ENCODE results near the gene TMEM234.
A peak's percentile ranks its signal among the peaks of the same experiment; 100 is the strongest.

Gene TMEM234

DNA sequence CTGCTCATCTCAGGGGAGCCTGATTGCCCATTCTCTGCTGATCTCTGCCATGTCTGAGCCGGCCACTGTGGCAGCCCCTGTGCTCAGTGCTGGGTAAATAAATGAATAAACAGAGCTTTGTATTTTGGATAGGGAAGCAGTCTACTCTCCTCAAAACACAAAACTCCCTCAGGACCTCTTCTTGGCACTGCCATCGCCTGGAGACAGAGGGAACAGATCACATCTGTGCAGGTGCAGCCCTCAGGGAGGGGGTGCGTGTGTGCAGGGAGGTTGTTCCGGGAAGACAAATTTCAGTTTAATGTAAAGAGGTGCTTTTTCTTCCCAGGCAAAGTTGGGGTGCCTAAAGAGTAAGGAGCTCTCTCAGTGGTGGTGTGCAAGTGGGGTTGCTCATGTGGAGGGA is 17.2 kb upstream of the TMEM234 start:
- DNase-seq: no peak

GRCh38 chr1:32234792-32235191 is 12.6 kb upstream of the TMEM234 start:
- no peak for DNase-seq

- no peak for DNase-seq
These were observed 10.6 kb upstream of the TMEM234 start for GRCh38 chr1:32232558-32233304.

- DNase-seq: no peak
These were observed 9.8 kb upstream of the TMEM234 start for GRCh38 chr1:32231843-32232432.

GRCh38 chr1:32228771-32229170 is 6.6 kb upstream of the TMEM234 start:
- DNase-seq: no peak

- no peak for DNase-seq
These were observed 2.1 kb upstream of the TMEM234 start for GRCh38 chr1:32224285-32224684.

- no peak for DNase-seq
These were observed 1.5 kb upstream of the TMEM234 start for GRCh38 chr1:32223683-32224082.

DNA sequence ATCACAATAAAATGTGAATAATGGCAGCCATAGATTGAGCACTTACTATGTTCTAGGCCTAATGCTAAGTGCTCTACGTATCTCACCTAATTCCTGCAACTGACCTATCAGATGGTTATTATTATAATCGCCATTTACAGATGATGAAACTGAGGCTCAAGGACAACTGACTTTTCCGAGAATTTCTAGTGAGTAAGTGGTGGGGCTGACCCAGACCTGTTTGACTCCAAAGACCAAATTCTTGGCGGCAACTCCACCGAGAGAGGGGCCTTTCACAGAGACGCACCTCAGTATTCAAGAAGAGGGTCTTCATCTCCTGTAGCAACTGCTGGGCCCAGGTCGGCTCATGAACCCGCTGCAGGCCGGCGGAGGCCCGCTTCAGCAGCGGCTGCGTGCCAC is 573 bp downstream of the TMEM234 start:
- no peak for DNase-seq

DNA sequence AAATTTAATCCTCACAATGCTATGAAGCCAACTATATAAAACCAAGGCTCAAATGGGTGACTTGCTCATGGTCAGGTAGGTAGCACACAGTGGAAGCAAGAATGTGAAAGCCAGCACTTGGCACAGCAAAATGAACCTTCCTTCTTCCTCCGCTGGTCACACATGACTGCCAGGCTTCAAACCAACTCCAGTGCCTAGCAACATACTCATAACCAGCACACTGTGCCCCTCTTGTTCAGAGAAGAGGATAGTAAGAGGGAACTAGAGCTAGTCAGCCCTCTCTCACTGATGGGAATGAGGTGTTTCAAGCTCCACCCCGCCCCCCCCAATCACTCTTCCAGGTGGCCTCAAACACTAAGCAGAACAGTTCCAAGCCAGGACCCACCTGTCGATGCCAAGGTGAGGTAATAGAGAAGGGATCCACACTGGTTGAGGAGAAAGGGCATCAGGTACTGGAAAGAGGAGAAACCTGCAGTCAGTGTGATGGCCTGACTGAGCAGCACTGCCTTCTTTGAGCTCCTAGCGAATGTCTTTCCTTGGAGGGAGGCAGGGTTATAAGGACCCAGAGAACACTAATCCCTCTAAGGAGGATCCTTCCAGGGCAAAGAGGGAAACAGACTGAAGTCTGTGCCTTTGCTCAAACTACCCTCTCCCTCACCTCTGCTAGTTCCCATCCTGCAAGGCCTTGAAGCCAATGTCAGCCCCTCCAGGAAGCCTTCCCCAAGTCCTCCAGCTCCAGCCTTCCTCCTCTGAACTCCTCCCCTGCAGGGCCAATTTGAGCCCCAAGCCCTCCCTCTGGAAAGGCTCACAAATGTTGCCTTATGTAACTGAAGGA is 1.2 kb downstream of the TMEM234 start:
- no peak for DNase-seq

DNA sequence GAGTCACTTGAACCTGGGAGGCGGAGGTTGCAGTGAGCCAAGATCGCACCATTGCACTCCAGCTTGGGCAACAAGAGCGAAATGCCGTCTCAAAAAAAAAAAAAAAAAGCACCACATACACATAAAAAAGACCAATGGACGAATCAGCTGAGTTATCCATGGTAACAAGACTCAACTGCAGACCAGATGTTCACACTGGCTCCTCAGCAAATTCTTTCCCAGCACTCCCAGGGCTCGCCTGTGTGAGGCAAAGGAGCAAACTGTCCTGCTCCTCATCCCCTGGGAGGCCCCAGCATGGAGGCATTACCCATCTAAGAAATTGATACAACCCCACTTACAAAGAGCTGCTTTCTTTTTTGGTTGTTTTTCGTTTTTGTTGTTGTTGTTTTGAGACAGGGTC is 3.1 kb downstream of the TMEM234 start:
- DNase-seq: no peak

- no peak for DNase-seq
These were observed 5.6 kb downstream of the TMEM234 start for GRCh38 chr1:32216566-32216965.

GRCh38 chr1:32215629-32216480 is 6.3 kb downstream of the TMEM234 start:
- peak; percentile 63 for DNase-seq

DNA sequence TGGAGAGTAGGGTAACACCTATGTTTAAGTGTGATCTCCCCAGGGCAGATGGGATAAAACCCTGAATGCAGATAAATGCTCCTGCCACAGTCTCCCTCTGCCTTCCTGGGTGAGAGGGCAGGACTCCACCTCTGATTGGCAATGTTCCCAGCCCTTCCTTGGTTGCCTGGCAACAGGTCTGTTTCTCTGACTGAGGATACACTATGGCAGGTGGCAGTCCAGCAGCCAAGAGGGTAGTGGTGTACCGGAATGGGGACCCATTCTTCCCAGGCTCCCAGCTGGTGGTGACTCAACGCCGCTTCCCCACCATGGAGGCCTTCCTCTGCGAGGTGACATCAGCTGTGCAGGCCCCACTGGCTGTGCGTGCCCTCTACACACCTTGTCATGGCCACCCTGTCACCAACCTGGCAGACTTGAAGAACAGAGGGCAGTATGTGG is 13.2 kb downstream of the TMEM234 start, which contains the start of gene DCDC2B:
Gene DCDC2B (plus strand): TSS at position 199 of the 438 bp plus-strand sequence. CDS start 5 bp downstream, at position 204.
- DNase-seq: no peak

DNA sequence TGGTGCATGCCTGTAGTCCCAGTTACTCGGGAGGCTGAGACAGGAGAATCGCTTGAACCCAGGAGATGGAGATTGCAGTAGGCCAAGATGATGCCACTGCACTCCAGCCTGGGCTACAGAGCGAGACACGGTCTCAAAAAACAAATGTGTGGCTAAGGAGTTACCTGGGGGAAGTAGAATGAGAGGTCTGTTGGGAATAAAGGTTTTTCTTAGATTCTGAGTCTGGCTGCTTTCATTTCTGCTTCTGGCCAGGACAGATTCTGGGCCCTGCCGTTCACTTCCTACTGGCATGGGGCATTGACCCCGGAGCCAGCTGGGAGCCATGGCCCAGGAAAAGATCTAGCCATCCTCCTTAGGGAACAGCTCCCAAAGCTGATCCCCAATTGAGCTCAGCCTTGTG is 13.7 kb downstream of the TMEM234 start:
- no peak for DNase-seq

GRCh38 chr1:32205401-32206370 is 16.5 kb downstream of the TMEM234 start, which contains the start of gene IQCC:
TSS of gene IQCC (plus strand) at chr1:32205671. CDS start at chr1:32205682, 11 bp downstream.
- DNase-seq: peak; percentile 84

- no peak for DNase-seq
These were observed 17.2 kb downstream of the TMEM234 start for GRCh38 chr1:32204943-32205361.

- DNase-seq: peak; percentile 76
These were observed 20.9 kb downstream of the TMEM234 start for GRCh38 chr1:32201011-32201855.

DNA sequence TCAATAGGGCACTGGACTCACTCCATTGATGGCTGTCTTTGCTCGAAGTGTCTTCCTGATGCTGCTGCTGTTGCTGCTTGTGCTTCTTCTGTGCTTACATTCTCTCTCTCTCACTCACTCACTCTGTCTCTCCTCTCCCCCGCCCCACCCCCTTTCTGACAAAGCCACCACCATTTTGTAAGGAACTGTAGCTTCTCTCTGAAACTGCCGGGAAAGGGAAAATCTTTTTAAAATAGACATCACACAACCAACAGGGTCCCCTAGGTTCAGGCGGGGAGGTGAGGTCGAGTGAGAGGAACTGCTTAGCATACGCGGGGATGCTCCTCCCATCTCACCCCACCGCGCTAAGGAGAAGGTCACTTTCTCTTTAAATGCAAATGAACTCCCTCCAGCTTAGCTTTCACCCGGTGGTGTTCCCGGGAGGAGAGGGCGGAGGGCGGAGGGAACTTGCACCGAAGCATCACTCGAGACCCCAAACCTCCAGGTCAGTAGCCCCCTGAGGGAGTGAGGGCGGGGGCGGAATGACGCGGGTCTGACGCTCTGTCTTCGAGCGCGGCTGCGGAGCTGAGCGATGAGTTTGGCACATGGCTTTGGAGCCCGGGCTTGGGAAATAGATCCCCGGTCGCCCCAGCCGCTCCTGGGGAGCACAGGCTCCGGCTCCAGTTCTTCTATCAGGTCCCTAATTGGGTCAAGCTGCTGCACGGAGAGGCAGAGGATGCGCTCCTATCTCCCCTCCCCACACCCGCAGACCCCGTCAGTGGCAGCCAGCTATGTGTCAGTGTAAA is 21.7 kb downstream of the TMEM234 start, which contains the start of gene CCDC28B:
Gene CCDC28B (plus strand): TSS at position 370 of the 785 bp plus-strand sequence. CDS start 1,341 bp downstream, outside the sequence.
- peak; percentile 52 for DNase-seq

DNA sequence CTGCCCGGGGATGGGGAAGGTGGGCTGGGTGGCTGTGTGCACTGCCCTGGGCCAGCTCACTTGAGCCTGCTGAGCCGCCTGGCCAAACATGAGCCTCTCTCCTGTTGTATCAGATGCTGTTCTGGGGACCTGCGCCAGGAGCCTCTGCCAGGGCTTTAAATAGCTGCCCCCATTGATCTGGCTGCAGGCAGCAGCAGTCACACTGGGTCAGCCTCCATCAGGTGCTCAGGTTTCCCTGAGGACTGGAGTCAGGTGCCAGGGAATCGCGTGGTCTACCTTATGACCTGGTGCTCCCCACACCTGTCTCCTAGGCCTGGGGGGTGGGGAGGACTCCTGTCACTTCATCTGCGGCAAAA is 22.5 kb downstream of the TMEM234 start:
- no peak for DNase-seq

All from activated naive CD4-positive, alpha-beta T cell treated with Interleukin-2 at 50 U/mL for 16 hours (primary cell).